Keratinocyte (primary cell): Measurements from ENCODE around the gene AGPAT3. TPM values are rescaled to one million over a fixed set of nuclear protein-coding genes. Genes with fewer than 3 reads are reported as not detected.

Source experiments
- DNase-seq: peaks from one replicate; pipeline ENCODE4 v3.0.0-alpha.2; 2011; ENCODE audit warnings: low read depth, missing footprints, low spot score
- FAIRE-seq: peaks from 2 replicates; lab custom pipeline; 2011; peaks lifted over from hg19 to GRCh38; lab: Jason Lieb, UNC
- H2AFZ ChIP-seq: 2 replicates; pipeline ENCODE4 v1.6.0; 2012; ENCODE audit warnings: low read length, control low read depth, inconsistent platforms; ENCODE audit not compliant: control insufficient read depth
- H3K27ac ChIP-seq: 2 replicates; pipeline ENCODE4 v1.5.1; 2011; ENCODE audit warnings: low read length; ENCODE audit not compliant: control insufficient read depth, insufficient read depth
- H3K27me3 ChIP-seq: 3 replicates; pipeline ENCODE4 v1.6.0; 2011; ENCODE audit warnings: low read length; ENCODE audit not compliant: control insufficient read depth, insufficient read depth; ENCODE audit errors: extremely low read depth
- H3K36me3 ChIP-seq, 2 experiments: 2 replicates in 1 of 2; 3 replicates in 1 of 2; pipeline ENCODE4 v1.5.1; 2011; ENCODE audit warnings: low read length in 2 of 2, mild to moderate bottlenecking in 1 of 2; ENCODE audit not compliant: control insufficient read depth in 2 of 2, insufficient read depth in 2 of 2; ENCODE audit errors: extremely low read depth in 1 of 2
- H3K4me1 ChIP-seq: 3 replicates; pipeline ENCODE4 v1.5.1; 2011; ENCODE audit warnings: low read length; ENCODE audit not compliant: control insufficient read depth, insufficient read depth; ENCODE audit errors: extremely low read depth
- H3K4me2 ChIP-seq: 3 replicates; pipeline ENCODE4 v1.6.0; 2011; ENCODE audit warnings: low read depth, low read length; ENCODE audit not compliant: control insufficient read depth, insufficient read depth; ENCODE audit errors: extremely low read depth
- H3K4me3 ChIP-seq, 3 experiments: fragments of 200-600 bp in 1 of 3; sonication (generic) in 1 of 3; 2 replicates in 2 of 3; 3 replicates in 1 of 3; pipeline ENCODE4 v1.5.1; 2011 to 2016; ENCODE audit warnings: low read length in 3 of 3, mild to moderate bottlenecking in 3 of 3, control low read depth in 2 of 3, inconsistent platforms in 1 of 3, low read depth in 1 of 3, mixed read lengths in 1 of 3, mixed run types in 1 of 3, moderate library complexity in 1 of 3; ENCODE audit not compliant: control insufficient read depth in 2 of 3, insufficient read depth in 2 of 3; ENCODE audit errors: extremely low read depth in 1 of 3
- H3K79me2 ChIP-seq: 2 replicates; pipeline ENCODE4 v1.6.0; 2012; ENCODE audit warnings: low read length; ENCODE audit not compliant: control insufficient read depth, insufficient read depth
- H3K9ac ChIP-seq: 3 replicates; pipeline ENCODE4 v1.6.0; 2011; ENCODE audit warnings: low read length; ENCODE audit not compliant: control insufficient read depth, insufficient read depth; ENCODE audit errors: extremely low read depth
- H3K9me1 ChIP-seq: 3 replicates; pipeline ENCODE4 v1.6.0; 2011; ENCODE audit warnings: low read length; ENCODE audit not compliant: control insufficient read depth, insufficient read depth; ENCODE audit errors: extremely low read depth
- H3K9me3 ChIP-seq: 2 replicates; pipeline ENCODE4 v1.5.1; 2012; ENCODE audit warnings: low read depth, low read length; ENCODE audit not compliant: control insufficient read depth
- H4K20me1 ChIP-seq: 3 replicates; pipeline ENCODE4 v1.6.0; 2011; ENCODE audit warnings: low read length; ENCODE audit not compliant: control insufficient read depth, insufficient read depth; ENCODE audit errors: extremely low read depth
- EZH2 ChIP-seq: IDR thresholded peaks from one replicate; pipeline ENCODE4 v1.6.1; 2012; ENCODE audit warnings: inconsistent platforms, mild to moderate bottlenecking, low read length, moderate library complexity
- dilution Hi-C: fragments of 300-500 bp; cut with MboI; formaldehyde crosslinking; loops from one replicate; pipeline ENCODE4 v1.7.0; 2020; ENCODE audit warnings: low sequenced_read_pairs; ENCODE audit not compliant: extremely low pct_ligation_motif_present
- polyA plus RNA-seq, 5 experiments: library from polyadenylated mRNA; depleted of rRNA in 3 of 5; stranded (reverse) in 3 of 5; stranded (forward) in 1 of 5; unstranded in 1 of 5; fragments of >200 nt; gene quantifications; 1 replicate in 1 of 5; 2 replicates in 3 of 5; 3 replicates in 1 of 5; pipeline versions ENCODE4 v1.2.1 to v1.2.3, GENCODE V29; 2011 to 2012; ENCODE audit warnings: missing spikeins in 2 of 5, low read depth in 1 of 5, low replicate concordance in 1 of 5
- TF ChIP-seq, protein P1 (sequence below), 3 experiments: IDR thresholded peaks in 1 of 3; conservative IDR thresholded peaks in 1 of 3; optimal IDR thresholded peaks in 1 of 3; 2 replicates in 2 of 3; 3 replicates in 1 of 3; pipeline versions ENCODE3 to v1.5.1; 2011; ENCODE audit warnings: low read length in 3 of 3, mild to moderate bottlenecking in 3 of 3, moderate library complexity in 2 of 3, control low read depth in 1 of 3, inconsistent platforms in 1 of 3; ENCODE audit not compliant: insufficient read depth in 2 of 3; ENCODE audit errors: extremely low read depth in 1 of 3

The AGPAT3 gene
- polyA plus RNA-seq, 1 donor (not counting 4 experiments of a cell fraction or from before 2014, with no cell fraction given): 21.7 TPM

DNA sequence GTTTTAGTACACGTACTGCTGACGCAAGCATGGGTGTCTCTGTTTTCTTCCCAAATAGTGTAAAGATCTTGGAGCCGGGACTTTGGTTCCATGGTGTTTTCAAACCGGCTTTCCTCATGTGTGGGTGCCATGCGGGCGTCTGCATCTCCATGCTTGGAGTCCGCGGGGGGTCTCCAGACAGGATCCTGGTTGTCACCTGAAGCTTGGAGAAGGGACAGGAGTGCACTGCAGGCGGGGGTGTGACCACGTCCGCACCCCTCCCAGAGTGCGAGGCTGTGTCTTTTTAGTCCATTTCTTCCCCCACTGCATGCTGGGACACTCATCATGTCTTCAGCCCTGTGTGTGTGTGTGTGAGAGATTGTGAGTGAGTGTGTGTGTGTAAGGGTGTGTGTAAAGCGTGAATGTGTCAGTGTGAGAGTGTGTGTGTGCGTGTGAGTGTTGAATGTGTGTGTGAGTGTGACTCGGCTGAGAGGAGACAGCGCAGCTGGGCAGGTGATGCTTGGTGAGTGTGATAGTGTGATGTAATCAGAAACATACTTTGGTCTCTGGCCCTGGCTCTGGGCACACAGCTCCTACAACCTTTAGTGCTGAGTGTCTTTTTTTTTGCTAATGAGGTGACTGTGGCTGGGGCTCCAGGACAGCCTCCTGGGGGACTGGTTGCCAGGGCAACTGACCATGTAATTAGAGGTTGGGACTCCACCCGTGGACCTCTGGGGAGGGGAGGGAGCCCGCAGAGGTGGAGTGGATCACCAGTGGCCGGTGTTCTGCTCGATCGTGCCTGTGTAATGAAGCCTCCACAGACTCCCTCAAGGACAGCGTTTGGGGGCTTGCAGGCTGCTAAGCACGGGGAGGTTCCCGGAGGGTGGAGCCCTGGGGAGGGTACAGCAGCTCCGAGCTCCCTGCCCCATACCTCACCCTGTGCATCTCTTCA is 55.1 kb downstream of the AGPAT3 start:
- Histone ChIP-seq H3K9me1 (peaks cover 3% of the 10 kb centered on the region), H3K4me2 (no peak overlapping the region), H3K79me2 (peaks cover 25% of the 10 kb centered on the region), H3K4me1 (peaks cover 17% of the 10 kb centered on the region), H2AFZ (no peak overlapping the region), H3K4me3 (no peak overlapping the region), H3K36me3 (peaks cover 0 to 2% of the 10 kb centered on the region in 2 experiments), H3K27ac (no peak overlapping the region), H4K20me1 (peaks cover 9% of the 10 kb centered on the region), H3K27me3 (no peaks in the 10 kb centered on the region), H3K9me3 (no peaks in the 10 kb centered on the region), H3K9ac (no peak overlapping the region)
- FAIRE-seq: no peak
- TF ChIP-seq, protein P1, sequence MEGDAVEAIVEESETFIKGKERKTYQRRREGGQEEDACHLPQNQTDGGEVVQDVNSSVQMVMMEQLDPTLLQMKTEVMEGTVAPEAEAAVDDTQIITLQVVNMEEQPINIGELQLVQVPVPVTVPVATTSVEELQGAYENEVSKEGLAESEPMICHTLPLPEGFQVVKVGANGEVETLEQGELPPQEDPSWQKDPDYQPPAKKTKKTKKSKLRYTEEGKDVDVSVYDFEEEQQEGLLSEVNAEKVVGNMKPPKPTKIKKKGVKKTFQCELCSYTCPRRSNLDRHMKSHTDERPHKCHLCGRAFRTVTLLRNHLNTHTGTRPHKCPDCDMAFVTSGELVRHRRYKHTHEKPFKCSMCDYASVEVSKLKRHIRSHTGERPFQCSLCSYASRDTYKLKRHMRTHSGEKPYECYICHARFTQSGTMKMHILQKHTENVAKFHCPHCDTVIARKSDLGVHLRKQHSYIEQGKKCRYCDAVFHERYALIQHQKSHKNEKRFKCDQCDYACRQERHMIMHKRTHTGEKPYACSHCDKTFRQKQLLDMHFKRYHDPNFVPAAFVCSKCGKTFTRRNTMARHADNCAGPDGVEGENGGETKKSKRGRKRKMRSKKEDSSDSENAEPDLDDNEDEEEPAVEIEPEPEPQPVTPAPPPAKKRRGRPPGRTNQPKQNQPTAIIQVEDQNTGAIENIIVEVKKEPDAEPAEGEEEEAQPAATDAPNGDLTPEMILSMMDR (optimal IDR thresholded peaks at IDR 0.05 in 1 of 3, IDR thresholded peaks at IDR 0.05 in 1 of 3, conservative IDR thresholded peaks at IDR 0.05 in 1 of 3; ENCODE audit: extremely low read depth in 1 of 3, insufficient read depth in 2 of 3, low read length in 3 of 3): no peak
- TF ChIP-seq EZH2: no peak
- dilution Hi-C loops: no loop called here
- DNase-seq: no peak

DNA sequence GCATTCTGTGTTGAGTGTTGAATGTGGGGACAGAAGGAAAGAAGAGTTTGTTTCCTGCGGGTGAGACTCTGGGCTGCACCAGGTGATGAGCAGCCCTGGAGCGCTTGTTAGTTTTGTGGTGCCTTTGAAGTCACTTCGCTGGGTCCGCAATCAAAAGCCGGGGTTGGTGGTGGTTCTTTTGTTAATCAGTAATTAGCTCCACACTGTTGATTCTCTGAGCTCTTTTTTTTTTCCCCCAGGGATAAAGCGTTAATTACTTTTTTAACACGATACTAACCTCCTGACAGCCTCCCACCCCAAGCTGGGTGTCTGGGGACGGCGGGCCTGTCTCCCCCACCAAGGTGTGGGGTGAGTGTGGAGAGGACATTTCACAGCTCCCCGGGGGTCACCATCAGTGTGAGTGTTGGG is 56.6 kb downstream of the AGPAT3 start:
- H4K20me1 ChIP-seq: peaks cover 7% of the 10 kb centered on the region
- no peak for TF ChIP-seq EZH2
- TF ChIP-seq, protein P1 (optimal IDR thresholded peaks at IDR 0.05 in 1 of 3, IDR thresholded peaks at IDR 0.05 in 1 of 3, conservative IDR thresholded peaks at IDR 0.05 in 1 of 3; ENCODE audit: extremely low read depth in 1 of 3, insufficient read depth in 2 of 3, low read length in 3 of 3): no peak
- peaks cover 5% of the 10 kb centered on the region in 2 experiments for H3K36me3 ChIP-seq
- no peak overlapping the region for H3K9ac ChIP-seq
- peaks cover 12% of the 10 kb centered on the region for H3K4me1 ChIP-seq
- H3K4me2 ChIP-seq: no peak overlapping the region
- peaks cover 21% of the 10 kb centered on the region for H3K79me2 ChIP-seq
- dilution Hi-C loops: no loop called here
- no peaks in the 10 kb centered on the region for H3K27me3 ChIP-seq
- no peak overlapping the region for H3K27ac ChIP-seq
- DNase-seq (no peak), FAIRE-seq (no peak)
- no peak overlapping the region for H3K4me3 ChIP-seq
- H2AFZ ChIP-seq: no peak overlapping the region
- peaks cover 3% of the 10 kb centered on the region for H3K9me1 ChIP-seq
- H3K9me3 ChIP-seq: no peaks in the 10 kb centered on the region
